GM18499 (cell line): ENCODE measurements around the gene CITED1.

Experiments used
- ATAC-seq: cut with Tn5 transposase; IDR thresholded peaks from one replicate; pipeline ENCODE4 v1.9.1; 2021; ENCODE audit warnings: moderate number of reproducible peaks; ENCODE audit not compliant: insufficient read depth, unreplicated experiment

Gene CITED1

DNA sequence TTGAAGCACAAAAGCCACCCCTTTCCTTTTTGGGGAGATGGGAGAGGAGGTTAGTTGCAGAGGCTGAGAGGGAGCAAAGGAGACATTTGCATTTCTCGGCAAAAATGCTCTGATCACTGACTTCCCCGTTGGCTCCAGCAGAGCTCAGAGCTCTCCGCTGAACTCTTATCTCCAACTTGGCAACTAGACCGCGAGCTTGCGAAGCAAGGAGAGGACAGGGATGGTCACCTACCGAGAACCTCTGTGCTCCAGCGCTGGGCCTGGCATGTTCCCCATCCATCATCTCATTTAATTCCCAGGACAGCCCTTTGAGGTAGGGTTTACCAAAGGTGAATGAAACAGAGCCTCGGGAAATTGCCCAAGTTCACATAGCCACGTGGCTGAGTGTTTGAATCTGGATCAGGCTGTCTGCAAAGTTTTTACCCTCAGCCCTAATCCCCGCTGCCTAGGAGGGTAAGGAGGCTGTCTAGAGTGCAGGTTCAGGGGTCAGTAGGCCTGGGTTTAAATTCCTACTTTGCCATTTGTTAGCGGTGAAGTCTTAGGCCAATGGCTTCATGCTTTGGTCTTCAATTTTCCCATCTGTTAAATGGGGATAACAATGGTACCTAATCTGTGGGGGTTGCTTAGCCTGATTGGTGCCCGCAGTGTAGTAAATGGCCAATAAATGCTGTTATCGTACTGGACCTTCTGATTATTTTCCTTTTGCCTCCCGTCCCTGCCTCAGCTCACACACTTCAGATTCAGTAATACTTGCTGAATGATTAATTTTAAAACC is 3.8 kb upstream of the CITED1 start:
- ATAC-seq = no peak

DNA sequence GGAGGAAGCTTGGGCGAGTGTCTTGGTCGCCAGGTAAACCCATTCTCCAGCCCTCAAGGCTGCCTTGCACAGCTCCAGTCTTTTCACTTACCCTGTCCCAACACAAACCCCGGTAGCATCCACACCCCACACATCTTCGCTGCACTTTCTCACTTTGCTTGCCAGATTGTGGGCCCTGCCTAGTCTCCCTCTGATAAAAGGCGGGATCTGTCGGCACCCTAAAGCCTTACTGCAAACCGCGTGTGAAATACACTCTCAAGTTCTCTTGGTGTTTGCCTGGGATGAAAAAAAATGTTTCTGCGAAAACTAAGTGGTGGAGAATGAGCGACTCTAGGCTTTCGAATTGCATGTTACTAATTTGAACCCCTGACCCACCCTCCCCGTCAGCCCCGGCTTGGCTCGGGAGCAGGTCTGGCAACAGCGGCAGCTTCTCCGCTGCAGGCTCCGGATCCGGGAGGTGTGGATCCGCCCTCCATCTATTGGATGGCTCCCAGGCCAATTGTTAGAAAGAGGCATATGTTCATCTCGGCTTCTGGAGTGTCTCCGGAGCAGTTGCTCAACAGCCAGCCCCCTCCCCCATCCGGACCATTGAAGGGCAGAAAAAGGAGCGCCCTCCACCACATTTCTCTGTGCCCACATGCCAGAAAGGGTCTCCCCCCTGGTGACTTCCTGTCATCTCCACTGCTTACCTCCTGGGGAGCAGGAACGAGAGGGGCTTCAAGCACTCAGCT is 3.0 kb upstream of the CITED1 start:
- ATAC-seq = no peak

DNA sequence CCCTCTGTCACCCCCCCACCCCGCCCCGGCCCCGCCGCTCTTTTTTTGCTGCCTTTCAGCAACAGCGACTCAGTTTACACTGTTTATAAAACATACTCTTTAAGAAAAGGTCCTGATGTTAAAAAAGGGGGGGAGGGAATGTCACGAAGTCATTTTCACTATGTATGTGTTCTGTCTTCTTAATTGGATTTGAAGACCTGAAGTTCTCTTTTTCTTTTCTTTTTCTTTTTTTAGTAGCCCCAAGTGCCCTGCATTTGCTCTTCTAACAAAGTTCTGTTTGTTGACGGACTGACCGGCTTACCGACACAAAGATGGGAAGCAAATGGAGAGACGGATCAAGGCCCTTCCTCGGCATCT is 2.5 kb upstream of the CITED1 start:
- no peak for ATAC-seq

DNA sequence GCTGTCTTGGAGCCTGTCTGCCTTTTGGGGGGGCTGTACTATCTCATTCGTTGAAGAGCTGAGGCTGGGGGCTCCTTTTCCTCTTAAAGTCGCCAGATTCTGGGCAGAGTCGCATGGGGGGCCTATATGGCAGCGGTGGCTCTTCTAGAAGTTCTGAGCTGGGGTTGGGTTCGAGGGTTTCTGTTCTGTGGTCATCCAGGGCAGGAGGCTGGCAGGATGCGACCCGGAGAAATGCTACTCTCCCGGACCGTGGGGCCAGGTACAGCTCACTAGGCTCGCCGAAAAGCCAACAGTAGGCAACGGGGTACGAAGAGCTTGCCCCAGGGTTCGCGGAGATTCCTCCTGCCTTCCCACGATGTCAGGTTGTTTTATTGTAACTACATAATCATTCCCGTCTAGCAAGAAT is 1.9 kb upstream of the CITED1 start:
- ATAC-seq = no peak

DNA sequence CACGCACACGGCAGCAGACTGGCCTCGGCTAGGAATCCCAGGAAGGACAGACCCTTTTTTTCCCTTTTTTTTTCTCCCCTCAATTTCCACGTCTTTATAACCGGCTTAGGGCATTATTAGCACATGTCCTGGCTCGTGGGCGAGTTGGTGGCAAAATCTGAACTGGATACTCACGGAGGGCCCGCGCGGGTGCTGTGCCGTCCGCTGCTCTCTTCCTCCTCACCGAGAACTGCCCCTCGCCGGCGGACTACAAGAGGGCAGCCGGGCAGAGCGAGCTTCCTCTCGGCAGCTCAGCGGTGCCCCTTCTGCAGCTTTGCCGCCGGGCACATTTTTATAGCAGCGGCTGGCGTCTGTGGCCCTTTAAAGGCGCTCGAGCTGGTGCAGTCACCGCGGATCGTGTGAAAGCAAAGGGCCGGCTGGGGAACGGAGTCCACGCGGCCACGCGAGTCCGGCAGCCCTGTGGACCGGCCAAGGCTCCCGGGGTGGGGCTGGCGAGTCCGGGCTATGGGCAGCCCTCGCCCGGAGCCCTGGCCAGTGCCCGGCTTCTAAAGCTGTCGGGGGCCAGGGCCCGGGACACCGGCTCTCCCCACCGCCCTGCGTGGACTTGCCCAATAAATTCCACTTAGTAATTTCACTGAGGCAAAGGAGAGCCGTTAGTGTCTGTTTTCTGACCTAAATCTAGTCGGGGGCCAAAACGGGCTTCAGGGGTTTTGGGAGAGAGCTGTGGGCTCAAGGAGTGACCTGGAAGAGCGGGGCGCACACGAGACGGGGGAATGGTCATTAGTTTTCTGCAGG is 1.3 kb upstream of the CITED1 start:
- no peak for ATAC-seq

DNA sequence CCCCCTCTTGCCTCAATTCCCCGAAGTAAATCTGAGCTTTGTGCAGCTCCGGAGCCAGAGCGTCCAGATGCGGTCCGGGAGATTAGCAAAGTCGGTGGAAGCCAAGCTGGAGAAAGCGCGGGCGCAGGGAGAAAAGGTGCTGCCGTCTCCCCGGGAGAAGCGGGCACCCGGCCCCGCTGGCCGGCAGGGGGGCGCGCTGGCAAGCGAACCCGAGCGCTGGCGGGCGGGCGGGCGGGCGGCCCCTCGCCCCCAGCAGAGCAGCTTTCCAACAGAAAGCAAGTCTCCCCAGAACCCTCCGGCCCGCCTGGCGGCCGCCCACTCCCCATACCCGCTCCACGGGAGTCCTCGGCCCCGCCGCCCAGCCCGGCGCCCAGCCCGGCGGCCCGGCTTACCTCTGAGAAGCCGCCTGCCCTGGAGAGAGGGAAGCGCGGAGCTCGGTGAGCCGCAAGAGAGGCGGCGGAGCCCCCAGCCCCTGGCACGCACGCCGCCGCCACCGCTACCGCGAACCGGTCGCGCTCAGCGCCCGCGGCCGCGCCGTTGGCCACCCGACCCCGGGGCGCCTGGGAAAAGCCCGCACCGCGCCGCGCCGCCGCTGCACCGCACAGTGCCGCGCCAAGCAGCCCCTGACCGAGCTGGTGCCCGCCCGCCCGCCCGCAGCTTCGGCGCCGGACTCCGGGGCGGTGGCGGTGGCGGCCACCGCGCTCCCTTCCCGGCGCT is 529 bp upstream of the CITED1 start:
- no peak for ATAC-seq

DNA sequence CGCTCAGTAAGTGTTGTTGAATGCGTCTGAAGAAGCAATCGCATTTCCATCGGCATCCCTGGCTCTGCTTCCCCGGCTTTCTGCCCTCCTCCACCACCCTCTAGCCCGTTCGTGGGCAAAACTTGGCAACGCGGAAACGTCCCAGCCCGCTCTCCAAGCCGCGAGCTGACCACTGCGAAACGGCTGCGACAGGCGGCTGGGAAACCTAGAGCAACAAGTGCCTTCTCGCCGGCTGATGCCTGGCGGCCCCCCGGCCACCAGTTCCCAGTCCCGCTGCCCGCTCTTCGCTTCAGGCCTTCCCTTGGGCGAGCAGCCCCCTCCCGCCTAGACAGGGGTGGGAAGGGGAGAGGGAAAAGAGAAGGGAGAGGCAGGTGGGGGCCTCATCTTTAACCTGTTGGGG is 837 bp downstream of the CITED1 start:
- no peak for ATAC-seq

DNA sequence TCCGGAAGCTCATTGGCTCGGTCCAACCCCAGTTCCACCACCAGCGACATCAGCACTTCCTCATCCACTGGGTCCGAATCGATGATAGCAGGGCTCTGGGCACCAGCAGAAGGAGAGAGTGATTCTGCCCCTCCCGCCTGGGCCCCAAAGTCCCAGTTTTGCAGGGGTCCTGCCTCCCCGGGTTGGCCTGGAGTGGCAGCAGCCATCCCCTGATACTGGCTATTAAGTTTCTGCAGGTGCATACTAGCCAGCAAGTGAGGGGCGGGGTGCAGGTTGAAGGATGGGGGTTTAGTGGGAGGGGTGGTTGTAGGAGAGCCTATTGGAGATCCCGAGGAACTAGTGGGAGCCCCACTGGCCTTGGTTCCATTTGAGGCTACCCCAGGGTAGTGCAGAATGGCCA is 3.9 kb downstream of the CITED1 start:
- no peak for ATAC-seq

DNA sequence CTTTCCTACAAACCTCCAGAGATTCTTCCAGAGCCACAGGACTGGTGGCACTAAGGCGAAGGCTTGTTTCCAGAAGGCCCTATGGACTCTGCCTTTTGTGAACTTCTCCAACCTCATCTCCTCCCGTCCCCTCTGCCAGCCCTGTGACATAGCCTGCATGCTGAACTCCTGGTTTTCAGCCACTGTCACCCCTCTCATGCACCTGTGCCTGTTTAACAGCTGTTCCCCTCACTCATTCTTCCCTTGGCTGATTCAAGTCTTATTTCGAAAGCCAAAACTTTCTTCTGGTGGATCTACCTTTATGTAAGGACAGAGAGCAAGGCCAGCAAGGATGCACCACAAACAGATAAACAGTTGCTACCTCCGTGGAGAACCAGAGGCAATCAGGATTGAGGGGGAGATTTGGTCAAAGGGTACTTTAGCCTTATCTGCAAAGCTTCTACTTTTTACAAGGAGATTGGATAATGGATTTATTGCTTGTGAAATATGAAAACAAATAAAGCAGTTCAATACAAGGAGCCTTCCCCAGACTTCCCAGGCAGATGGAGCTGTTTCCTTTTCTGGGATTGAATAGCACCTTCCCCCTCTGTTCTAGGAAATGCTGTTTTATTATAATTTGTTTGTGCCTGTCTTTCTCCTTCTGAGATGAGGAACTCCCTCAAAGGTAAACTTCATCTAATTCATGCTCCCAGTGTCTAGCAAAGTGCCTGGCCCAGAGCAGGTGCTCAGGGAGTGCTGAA is 5.7 kb downstream of the CITED1 start:
- no peak for ATAC-seq

DNA sequence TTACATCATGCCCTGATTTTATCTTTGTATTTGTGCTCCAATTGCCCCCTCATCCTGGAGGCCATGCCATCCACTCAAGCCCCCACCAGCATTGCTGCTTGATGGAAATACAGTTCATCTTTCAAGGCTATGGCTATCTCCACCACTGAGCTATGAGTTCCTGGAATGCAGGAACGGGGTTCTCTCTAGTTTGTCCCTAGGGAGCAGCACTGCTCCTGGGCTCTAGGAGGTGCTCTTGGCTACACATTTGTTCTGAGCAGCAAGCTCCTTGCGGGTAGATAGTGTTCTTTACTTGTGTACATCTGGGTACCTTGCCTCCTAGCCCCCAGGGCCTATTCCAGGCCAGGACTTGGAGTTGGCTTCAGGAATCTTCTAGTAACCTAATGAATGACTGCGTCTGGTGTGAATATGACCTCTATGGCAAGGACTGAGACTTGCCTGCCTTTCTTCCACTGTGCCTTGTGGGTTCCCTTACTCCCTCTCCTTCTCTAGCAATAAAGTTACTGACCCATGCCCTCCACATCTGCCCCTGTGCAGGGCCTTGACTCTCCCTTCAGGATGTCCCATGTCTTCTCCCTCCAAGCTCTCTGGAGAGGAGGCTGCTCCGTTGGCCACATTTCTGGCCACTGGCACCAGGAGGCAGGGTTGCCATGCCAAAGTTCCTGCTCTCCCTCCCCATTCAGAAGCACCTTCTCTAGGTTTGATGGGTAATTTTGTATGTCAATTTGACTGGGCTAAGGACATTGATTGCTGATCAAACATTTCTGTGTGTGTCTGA is 7.6 kb downstream of the CITED1 start:
- ATAC-seq = no peak

DNA sequence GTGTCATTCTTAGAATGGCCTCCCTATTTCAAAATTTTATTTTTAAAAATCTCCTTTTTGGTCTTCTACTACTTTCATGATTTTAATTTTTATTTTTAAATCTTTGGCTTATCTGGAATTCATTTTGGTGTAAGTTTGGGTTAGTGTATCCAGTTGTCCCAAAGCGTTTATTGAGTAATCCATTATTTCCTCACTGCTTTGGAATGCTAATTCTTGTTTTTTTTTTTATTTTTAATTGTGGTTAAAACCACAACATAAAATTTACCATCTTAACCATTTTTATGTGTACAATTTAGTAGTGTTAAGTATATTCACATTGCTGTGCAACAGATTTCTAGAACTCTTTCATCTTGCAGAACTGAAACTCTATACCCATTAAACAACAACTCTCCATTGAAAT is 8.7 kb downstream of the CITED1 start:
- ATAC-seq = no peak

DNA sequence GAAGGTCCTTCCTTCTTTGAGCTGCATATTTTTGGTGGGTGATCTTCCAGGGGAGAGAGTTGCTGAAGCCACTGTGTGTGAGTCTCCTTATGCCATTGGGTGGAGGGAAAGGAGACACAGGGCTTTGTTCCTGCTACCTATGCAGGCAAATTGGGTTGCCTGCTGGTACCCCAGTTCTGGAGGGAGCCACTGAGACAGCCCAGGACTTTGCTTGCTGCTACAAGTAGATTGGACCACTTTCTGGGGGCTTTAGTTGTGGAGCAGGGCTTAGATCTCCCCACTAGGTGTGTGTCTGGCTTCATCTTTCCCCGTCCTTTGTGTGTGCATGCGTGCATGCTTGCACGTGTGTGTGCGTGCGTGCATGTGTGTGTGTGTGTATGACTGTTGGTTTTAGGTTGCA is 10.0 kb downstream of the CITED1 start:
- no peak for ATAC-seq

DNA sequence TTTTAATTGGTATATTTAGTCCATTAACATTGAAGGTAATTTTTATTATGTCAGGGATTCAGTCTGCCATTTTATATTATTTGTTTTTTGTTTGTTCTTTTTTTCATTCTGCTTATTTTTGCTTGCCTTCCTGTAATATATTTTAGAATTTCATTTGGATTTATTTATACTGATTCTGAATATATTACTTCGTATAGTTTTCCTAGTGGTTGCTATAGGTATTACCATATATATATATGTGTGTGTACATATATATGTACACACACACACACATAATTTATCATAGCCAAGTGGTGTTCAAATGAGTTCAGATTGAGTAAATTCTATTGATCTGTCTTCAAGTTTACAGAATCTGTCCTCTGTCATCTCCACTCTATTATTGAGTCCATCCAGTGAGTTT is 11.2 kb downstream of the CITED1 start:
- no peak for ATAC-seq

DNA sequence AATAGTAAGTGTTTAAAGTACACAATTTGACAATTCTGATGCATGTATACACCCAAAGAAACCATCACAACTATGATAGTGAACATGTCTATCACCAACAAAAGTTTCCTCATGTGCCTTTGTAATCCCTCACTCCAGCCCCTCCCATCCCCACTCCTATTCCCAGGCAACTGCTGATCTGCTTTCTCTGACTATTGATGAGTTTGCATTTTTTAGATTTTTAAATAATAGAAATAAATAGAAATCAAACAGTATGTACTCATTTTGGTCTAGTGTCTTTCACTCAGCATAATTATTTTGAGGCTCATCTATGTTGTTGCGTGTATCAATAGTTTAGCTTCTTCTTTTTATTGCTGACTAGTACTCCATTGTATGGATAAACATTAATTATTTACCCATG is 23.4 kb downstream of the CITED1 start:
- ATAC-seq = no peak

DNA sequence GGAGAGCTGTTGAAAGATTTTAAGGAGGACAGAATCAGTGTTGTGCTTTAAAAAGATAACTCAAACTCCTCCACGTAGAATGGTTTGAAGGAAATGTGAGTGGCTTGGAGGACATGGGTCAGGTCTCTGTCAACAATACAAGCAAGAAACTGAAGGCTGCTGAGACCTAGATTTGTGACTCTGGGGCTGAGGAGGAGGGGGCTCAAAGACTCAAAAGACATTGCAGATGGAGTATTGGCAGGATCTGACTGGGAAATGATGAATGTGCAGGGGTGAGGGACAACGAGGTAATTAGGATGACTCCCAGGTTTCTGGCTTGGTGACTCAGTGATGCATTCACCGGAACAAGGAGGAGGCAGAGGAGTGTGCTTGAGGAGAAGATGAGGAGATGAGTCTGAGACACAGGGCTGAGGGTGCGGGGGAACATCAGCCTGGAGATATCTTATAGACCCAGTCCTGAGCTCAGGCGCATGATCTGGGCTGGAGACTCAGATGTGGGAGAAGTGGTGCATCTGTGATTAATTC is 25.3 kb downstream of the CITED1 start:
- no peak for ATAC-seq

DNA sequence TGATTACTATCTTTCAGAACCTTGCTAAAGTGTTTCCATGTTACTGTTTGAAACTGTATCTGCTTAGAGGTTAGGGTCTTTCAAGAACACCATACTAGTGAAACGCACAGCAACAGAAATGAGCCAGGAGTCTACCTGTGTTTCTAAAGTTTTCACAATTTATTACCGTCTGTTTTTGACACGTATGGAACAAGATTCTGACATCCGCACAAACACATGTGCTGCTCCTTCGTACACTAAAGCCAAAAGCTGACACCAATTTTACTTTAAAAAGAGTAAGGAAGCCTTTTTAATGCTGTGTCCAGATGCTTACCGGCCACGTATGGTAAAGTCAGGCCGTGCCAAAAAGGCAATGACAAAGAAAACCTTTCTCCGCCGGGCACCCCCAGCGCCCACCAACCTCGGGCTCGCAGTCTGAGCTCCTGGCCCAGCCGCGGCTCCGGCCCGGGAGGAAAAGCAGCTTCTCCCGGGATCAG is 29.2 kb downstream of the CITED1 start:
- no peak for ATAC-seq

DNA sequence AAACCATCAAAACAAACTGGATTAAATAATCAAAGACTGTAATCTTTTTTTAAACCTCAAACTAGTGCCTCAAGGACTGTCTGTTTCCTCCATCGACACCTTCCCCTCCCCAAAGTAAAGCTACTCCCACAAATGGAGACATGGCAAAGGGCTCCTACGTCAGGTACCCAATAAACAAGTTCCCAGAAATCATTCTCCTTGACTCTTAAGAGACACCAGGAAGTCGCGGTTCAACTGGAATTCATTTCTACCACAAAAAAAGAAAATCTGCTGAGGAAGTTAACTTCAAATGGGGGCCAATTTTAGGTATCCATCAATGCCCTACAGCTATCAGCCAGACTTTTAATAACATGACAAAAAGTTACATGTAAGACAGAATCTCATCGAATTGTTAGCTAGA is 31.2 kb downstream of the CITED1 start:
- no peak for ATAC-seq

DNA sequence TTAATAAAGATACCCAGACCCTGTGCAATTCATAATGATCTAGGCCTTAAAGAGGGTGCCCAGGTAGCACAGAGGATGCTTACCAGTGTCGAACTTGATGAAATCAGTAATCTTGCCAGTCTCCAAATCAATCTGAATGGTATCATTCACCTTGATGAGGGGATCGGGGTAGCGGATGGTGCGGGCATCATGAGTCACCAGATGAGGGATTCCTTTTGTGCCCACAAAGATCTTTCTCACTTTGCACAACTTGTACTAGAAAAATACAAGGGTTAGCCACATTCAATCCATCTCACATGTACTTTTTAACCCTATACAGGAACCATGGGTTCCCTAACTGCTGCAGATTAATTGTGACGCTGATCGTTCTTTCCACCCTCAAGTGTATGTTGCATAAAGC is 32.0 kb downstream of the CITED1 start:
- ATAC-seq = no peak

DNA sequence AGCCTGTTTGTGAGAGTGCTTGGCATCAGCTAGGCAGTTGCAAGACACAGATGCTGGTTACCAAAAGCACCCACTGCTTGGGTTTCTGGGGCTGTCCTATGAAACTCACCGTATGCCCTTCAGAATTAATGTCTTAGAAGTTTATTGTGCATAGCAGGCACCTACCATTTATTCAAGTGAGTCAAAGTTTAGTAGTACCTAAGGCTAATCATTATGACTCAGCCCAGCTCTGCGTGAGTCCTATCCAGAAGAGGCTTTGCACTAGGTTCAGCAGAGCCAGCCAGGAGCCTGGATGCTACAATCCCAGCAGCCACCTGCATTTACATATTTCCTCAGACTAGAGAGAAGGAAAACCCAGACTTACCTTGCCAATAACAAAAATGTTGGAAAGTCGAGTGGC is 32.8 kb downstream of the CITED1 start:
- ATAC-seq = no peak
